Activated CD4-positive, alpha-beta T cell treated with anti-CD3 and anti-CD28 coated beads, Interleukin-2, amount 10 ng/mL, durations not matched to agents 7 days and 5 days (primary cell): Measurements from ENCODE around the gene COL13A1. TPM values are rescaled to one million over a fixed set of nuclear protein-coding genes. Genes with fewer than 3 reads are reported as not detected.

Source experiments
- CTCF ChIA-PET: fragments of 350-600 bp; sonication (Branson Sonifier 250); formaldehyde crosslinking; loops from one replicate; lab custom pipeline; 2021; ENCODE audit warnings: antibody characterized with exemption; lab: Charles Lee
- POLR2A ChIA-PET: fragments of 350-600 bp; sonication (Branson Sonifier 250); formaldehyde crosslinking; loops from one replicate; lab custom pipeline; 2021; ENCODE audit warnings: antibody characterized with exemption; lab: Charles Lee
- DNase-seq: peaks from one replicate; pipeline ENCODE4 v3.0.0-alpha.2; 2020
- H3K27ac Mint-ChIP-seq: one replicate; pipeline ENCODE4 v1.8.0; 2021; ENCODE audit warnings: mild to moderate bottlenecking, moderate library complexity, mixed read lengths
- H3K27me3 Mint-ChIP-seq: one replicate; pipeline ENCODE4 v1.8.0; 2021; ENCODE audit warnings: mixed read lengths
- H3K36me3 Mint-ChIP-seq: one replicate; pipeline ENCODE4 v1.8.0; 2021; ENCODE audit warnings: low read depth, mixed read lengths
- H3K4me1 Mint-ChIP-seq: one replicate; pipeline ENCODE4 v1.8.0; 2021; ENCODE audit warnings: mixed read lengths
- H3K4me3 Mint-ChIP-seq: one replicate; pipeline ENCODE4 v1.8.0; 2021; ENCODE audit warnings: mild to moderate bottlenecking, moderate library complexity, mixed read lengths
- H3K9me3 Mint-ChIP-seq: one replicate; pipeline ENCODE4 v1.8.0; 2021; ENCODE audit warnings: mixed read lengths
- total RNA-seq, 2 experiments: library from RNA; stranded (reverse); gene quantifications; one replicate each; pipeline ENCODE4 v1.2.3, GENCODE V29; 2021

COL13A1 gene
- total RNA-seq, 2 experiments from 2014 or later = not detected

- Mint-ChIP-seq H3K4me1 (no peaks in the 10 kb centered on the region), H3K27ac (no peak overlapping the region), H3K4me3 (no peak overlapping the region), H3K27me3 (no peaks in the 10 kb centered on the region), H3K9me3 (no peaks in the 10 kb centered on the region), H3K36me3 (no peaks in the 10 kb centered on the region)
- CTCF ChIA-PET = no interaction called here
- POLR2A ChIA-PET = no interaction called here
- DNase-seq = no peak
These were observed 101.3 kb downstream of the COL13A1 start for GRCh38 chr10:69902835-69903535.

DNA sequence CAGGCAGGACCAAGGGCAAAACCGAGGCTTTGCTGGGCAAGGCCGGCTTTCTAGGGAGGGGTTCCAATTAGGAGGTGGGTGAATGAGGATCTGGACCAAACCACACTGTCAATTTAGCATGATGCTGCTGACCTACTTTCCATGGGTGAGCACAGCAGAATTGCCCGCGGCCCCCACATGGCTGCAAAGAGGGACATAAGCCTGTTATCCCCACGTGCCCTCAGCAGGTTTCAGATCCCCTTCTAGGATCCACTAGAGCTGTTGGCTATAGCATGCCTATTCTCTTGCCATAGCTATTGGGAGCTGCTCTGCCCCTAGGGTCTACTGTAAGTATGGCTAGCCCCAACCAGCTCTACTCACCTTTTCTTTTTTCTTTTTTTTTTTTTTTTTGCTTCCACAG, 102.8 kb downstream of the COL13A1 start:
- ChIA-PET CTCF (no interaction called here), POLR2A (no interaction called here)
- no peak for DNase-seq
- Mint-ChIP-seq H3K27me3 (no peaks in the 10 kb centered on the region), H3K9me3 (no peaks in the 10 kb centered on the region), H3K27ac (no peak overlapping the region), H3K4me1 (no peaks in the 10 kb centered on the region), H3K4me3 (no peak overlapping the region), H3K36me3 (no peaks in the 10 kb centered on the region)

- Mint-ChIP-seq H3K9me3 (no peaks in the 10 kb centered on the region), H3K4me1 (no peaks in the 10 kb centered on the region), H3K27me3 (no peaks in the 10 kb centered on the region), H3K4me3 (no peak overlapping the region), H3K27ac (peak overlapping the region; percentile 19), H3K36me3 (no peaks in the 10 kb centered on the region)
- ChIA-PET CTCF (no interaction called here), POLR2A (no interaction called here)
- no peak for DNase-seq
These were observed 104.7 kb downstream of the COL13A1 start for GRCh38 chr10:69906425-69906824.

- Mint-ChIP-seq H3K27ac (no peak overlapping the region), H3K4me1 (no peaks in the 10 kb centered on the region), H3K4me3 (no peak overlapping the region), H3K9me3 (no peaks in the 10 kb centered on the region), H3K27me3 (no peaks in the 10 kb centered on the region), H3K36me3 (no peaks in the 10 kb centered on the region)
- ChIA-PET CTCF (no interaction called here), POLR2A (no interaction called here)
- DNase-seq = no peak
These were observed 105.8 kb downstream of the COL13A1 start for GRCh38 chr10:69907517-69907916.

GRCh38 chr10:69908124-69908523, 106.4 kb downstream of the COL13A1 start:
- ChIA-PET POLR2A (no interaction called here), CTCF (no interaction called here)
- Mint-ChIP-seq H3K36me3 (no peaks in the 10 kb centered on the region), H3K27me3 (no peaks in the 10 kb centered on the region), H3K4me3 (no peak overlapping the region), H3K9me3 (no peaks in the 10 kb centered on the region), H3K4me1 (no peaks in the 10 kb centered on the region), H3K27ac (no peak overlapping the region)
- DNase-seq = no peak

DNA sequence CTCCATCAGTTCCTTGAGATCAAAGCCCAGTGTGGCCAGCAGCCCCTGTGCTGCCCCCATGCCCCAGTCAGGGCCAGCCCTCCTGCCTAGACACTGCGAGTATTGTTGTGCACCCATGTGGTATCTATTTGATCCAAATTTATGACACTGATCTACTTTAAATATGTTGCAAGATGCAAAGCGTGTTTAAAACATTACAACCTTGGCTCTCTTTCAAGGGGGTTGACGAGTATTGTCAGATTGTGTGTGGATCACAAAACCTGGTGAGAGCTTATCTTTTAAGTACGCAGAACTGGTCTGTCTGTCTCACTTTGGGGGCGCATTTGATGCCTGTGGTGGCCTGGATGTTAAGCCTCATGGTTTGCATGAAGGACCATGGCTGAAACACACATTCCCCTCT, 108.9 kb downstream of the COL13A1 start:
- H3K9me3 Mint-ChIP-seq = no peaks in the 10 kb centered on the region

DNA sequence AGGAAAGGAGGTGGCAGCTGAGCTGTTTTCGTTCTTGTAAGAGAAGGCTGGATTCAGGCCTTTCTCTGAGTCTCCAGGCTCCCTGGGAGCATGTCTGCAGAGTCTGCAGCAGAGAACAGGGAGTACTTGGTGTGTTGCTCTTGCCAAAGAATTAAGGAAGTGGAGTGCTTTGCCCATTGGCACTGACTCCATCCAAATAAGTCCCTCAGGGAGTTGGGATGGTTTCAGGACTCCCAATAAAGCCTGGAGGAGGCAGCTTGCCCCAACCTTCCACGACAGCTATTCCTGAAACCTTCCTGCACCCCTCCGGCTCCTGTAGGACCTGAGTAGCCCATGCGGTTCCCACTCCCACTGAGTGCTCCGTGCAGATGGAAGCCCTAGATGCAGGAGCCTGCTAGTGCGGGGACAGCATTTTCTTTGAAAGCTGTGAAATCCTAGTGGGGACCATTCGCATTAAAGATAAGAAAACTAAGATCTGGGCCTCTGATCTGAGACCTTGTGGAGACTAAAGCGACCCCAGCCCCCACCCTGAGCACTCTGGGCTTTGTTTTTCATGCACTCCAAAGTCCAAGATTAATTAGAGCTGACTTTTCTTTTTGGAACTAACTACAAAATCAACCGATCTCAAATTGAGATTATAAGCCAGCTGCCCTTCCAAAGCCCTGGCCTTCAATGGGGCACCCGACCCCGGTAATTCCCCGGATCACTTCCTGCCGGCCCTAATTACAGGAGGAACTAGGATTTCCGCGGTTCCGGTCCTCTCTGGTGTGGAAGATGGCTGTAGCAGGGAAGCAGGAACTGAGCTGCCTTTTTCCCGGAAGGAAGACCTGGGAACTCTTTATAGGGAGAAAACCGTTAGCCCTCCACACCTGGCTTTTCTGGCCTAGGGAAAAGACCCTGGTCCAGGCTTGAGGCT, 110.2 kb downstream of the COL13A1 start:
- no peak overlapping the region for H3K27ac Mint-ChIP-seq
- H3K4me3 Mint-ChIP-seq = no peak overlapping the region
- POLR2A ChIA-PET = interaction anchor here (0.6 kb wide), 1 partner anchor 57 kb away, joined by 4 read pairs; no protein-coding TSS in a partner anchor
- no peaks in the 10 kb centered on the region for H3K4me1 Mint-ChIP-seq
- H3K27me3 Mint-ChIP-seq = peaks cover 2% of the 10 kb centered on the region
- CTCF ChIA-PET = interaction anchor here (0.6 to 1.5 kb wide), 3 partner anchors 47 to 100 kb away, joined by 3 read pairs; no protein-coding TSS in a partner anchor
- H3K9me3 Mint-ChIP-seq = no peaks in the 10 kb centered on the region
- no peaks in the 10 kb centered on the region for H3K36me3 Mint-ChIP-seq
- no peak for DNase-seq

More for the DNA sequence above, 108.9 kb downstream of the COL13A1 start:
- H3K27ac Mint-ChIP-seq = no peak overlapping the region
- no peaks in the 10 kb centered on the region for H3K4me1 Mint-ChIP-seq
- no peak overlapping the region for H3K4me3 Mint-ChIP-seq
- no peak for DNase-seq
- POLR2A ChIA-PET = no interaction called here
- peaks cover 2% of the 10 kb centered on the region for H3K27me3 Mint-ChIP-seq
- no peaks in the 10 kb centered on the region for H3K36me3 Mint-ChIP-seq
- CTCF ChIA-PET = interaction anchor here (0.9 to 1.5 kb wide), 2 partner anchors 49 to 99 kb away, joined by 3 read pairs; no protein-coding TSS in a partner anchor

GRCh38 chr10:69912589-69912988, 110.9 kb downstream of the COL13A1 start:
- no peaks in the 10 kb centered on the region for H3K36me3 Mint-ChIP-seq
- H3K9me3 Mint-ChIP-seq = no peaks in the 10 kb centered on the region
- ChIA-PET CTCF (interaction anchor here (0.6 kb wide), 1 partner anchor 48 kb away, joined by 3 read pairs; no protein-coding TSS in a partner anchor), POLR2A (no interaction called here)
- DNase-seq = no peak
- H3K27ac Mint-ChIP-seq = no peak overlapping the region
- no peak overlapping the region for H3K4me3 Mint-ChIP-seq
- H3K4me1 Mint-ChIP-seq = no peaks in the 10 kb centered on the region
- H3K27me3 Mint-ChIP-seq = peaks cover 2% of the 10 kb centered on the region

- POLR2A ChIA-PET = no interaction called here
- no peaks in the 10 kb centered on the region for H3K36me3 Mint-ChIP-seq
- H3K27me3 Mint-ChIP-seq = peaks cover 2% of the 10 kb centered on the region
- CTCF ChIA-PET = interaction anchor here (0.6 to 1.4 kb wide), 5 partner anchors 13 to 59 kb away, joined by 3 to 4 read pairs (median 3); no protein-coding TSS in a partner anchor
- DNase-seq = no peak
- no peaks in the 10 kb centered on the region for H3K9me3 Mint-ChIP-seq
- no peak overlapping the region for H3K27ac Mint-ChIP-seq
- H3K4me3 Mint-ChIP-seq = no peak overlapping the region
- H3K4me1 Mint-ChIP-seq = no peaks in the 10 kb centered on the region
These were observed 112.1 kb downstream of the COL13A1 start for GRCh38 chr10:69913606-69914382.

DNA sequence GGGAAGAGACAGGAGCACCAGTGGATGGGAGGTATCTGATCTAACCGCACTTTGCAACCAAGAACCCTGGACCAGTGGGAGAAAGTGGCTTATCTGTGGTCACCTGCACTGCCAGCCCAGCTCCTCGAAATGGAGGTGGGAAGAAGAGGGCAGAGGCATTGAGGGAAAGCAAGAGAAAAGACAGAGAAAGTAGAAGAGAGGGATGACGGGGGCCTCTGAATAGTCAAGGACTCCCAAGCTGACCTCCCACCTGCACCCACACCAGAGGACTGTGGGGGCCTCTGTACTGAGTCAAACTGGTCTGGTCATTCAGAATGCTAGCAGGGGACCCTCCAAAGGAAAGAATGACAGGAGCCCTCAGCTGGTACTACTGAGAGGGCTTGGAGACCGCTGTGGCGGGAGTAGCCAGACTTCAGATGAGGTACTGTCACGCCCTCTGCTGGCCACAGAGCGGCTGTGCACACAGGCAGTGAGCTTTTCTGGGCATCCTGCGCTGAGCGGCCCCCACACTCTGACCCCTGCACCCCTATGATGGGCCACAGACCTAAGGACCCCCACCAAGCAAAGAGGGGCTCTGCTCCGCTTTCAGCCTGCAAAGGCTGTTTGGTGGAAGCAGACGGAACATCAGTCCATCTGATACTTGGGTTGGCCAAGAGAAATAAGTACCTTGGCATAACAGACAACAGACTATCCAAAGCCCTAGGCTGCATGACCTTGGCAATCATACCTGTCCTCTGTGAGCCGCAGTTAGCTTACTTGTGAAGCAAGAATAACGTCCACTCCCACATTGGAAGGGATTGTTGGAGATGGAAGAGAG, 112.9 kb downstream of the COL13A1 start:
- no peaks in the 10 kb centered on the region for H3K9me3 Mint-ChIP-seq
- POLR2A ChIA-PET = no interaction called here
- no peaks in the 10 kb centered on the region for H3K36me3 Mint-ChIP-seq
- H3K27me3 Mint-ChIP-seq = peaks cover 2% of the 10 kb centered on the region
- no peak overlapping the region for H3K27ac Mint-ChIP-seq
- CTCF ChIA-PET = interaction anchor here (0.7 to 2.0 kb wide), 9 partner anchors 9 to 842 kb away, joined by 3 to 7 read pairs (median 3); no protein-coding TSS in a partner anchor
- DNase-seq = peak; percentile 69
- no peak overlapping the region for H3K4me3 Mint-ChIP-seq
- H3K4me1 Mint-ChIP-seq = no peaks in the 10 kb centered on the region

- no peak for DNase-seq
- peaks cover 2% of the 10 kb centered on the region for H3K27me3 Mint-ChIP-seq
- ChIA-PET CTCF (interaction anchor here (0.7 to 2.0 kb wide), 7 partner anchors 9 to 843 kb away, joined by 3 to 7 read pairs (median 4); no protein-coding TSS in a partner anchor), POLR2A (no interaction called here)
- no peak overlapping the region for H3K4me3 Mint-ChIP-seq
- H3K27ac Mint-ChIP-seq = no peak overlapping the region
- no peaks in the 10 kb centered on the region for H3K9me3 Mint-ChIP-seq
- H3K36me3 Mint-ChIP-seq = no peaks in the 10 kb centered on the region
- H3K4me1 Mint-ChIP-seq = no peaks in the 10 kb centered on the region
These were observed 113.5 kb downstream of the COL13A1 start for GRCh38 chr10:69915215-69915560.

GRCh38 chr10:69916118-69916517, 114.4 kb downstream of the COL13A1 start:
- H3K4me3 Mint-ChIP-seq = no peak overlapping the region
- H3K9me3 Mint-ChIP-seq = no peaks in the 10 kb centered on the region
- no peaks in the 10 kb centered on the region for H3K36me3 Mint-ChIP-seq
- no peaks in the 10 kb centered on the region for H3K4me1 Mint-ChIP-seq
- ChIA-PET CTCF (interaction anchor here (0.7 to 2.0 kb wide), 2 partner anchors 8 to 66 kb away, joined by 3 to 5 read pairs; no protein-coding TSS in a partner anchor), POLR2A (no interaction called here)
- no peak overlapping the region for H3K27ac Mint-ChIP-seq
- peaks cover 4% of the 10 kb centered on the region for H3K27me3 Mint-ChIP-seq
- DNase-seq = no peak
